ENCODE measurements around the gene EIF4G1.

EIF4G1 gene

DNA sequence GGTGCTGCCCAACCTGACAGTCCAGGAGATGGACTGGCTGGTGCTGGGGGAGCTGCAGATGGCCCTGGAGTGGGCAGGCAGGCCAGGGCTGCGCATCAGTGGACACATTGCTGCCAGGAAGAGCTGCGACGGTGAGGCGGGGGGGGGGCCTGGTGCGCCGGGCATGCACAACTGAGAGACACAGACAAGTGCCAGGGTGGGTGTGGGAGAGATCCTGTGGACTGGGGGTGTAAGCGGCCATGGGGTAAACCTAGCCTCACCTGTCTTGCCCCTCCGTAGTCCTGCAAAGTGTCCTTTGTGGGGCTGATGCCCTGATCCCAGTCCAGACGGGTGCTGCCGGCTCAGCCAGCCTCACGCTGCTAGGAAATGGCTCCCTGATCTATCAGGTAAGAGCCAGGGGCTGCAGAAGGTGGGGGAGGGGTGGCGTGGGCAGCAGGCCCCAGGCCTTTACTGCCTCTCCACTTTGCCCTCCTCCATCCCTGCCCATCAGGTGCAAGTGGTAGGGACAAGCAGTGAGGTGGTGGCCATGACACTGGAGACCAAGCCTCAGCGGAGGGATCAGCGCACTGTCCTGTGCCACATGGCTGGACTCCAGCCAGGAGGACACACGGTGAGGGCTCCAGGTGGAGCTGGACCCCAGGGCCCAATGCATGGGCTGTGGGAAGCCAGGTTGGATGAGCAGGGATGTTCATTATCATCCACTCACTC is 68.8 kb downstream of the EIF4G1 start:
- Histone ChIP-seq H3K9me3 (ENCODE audit: control extremely low read depth in 1 of 5, control insufficient read depth in 4 of 5, insufficient read depth in 2 of 5, low read depth in 1 of 5, low read length in 4 of 5) (no peaks in the 10 kb centered on the region), H3K4me1 (ENCODE audit: control extremely low read depth in 1 of 4, control insufficient read depth in 4 of 4, insufficient read depth in 4 of 4, low read length in 3 of 4) (peaks cover 2 to 18% (median 15%) of the 10 kb centered on the region in 4 experiments), H3K27ac (ENCODE audit: insufficient read depth in 1 of 2, low read depth in 1 of 2, low read length in 2 of 2, poor library complexity in 1 of 2, severe bottlenecking in 2 of 2) (no peak overlapping the region), H3K36me3 (ENCODE audit: control insufficient read depth in 4 of 4, insufficient read depth in 4 of 4, low read length in 3 of 4) (no peaks in the 10 kb centered on the region), H3K27me3 (replicated peaks in 2 of 5; ENCODE audit: control insufficient read depth in 4 of 5, insufficient read depth in 5 of 5, low read length in 4 of 5) (peaks cover 0 to 47% (median 23%) of the 10 kb centered on the region in 5 experiments), H3K4me3 (ENCODE audit: control insufficient read depth in 1 of 7, extremely low read depth in 1 of 7, insufficient read depth in 4 of 7, low read depth in 2 of 7, low read length in 6 of 7) (no peak overlapping the region)
- CTCF ChIA-PET, result interaction anchor here (1.2 to 6.7 kb wide), 3 partner anchors 9 to 12 kb away, joined by 3 to 53 read pairs (median 14); no protein-coding TSS in a partner anchor
- no peak for DNase-seq
- WGBS (ENCODE audit: insufficient coverage), result 94% methylated on average over 11 of the region's 15 CpGs
- POLR2A ChIA-PET, result no interaction called here

GRCh38 chr3:184384342-184384741 is 69.9 kb downstream of the EIF4G1 start:
- peaks cover 2 to 18% (median 15%) of the 10 kb centered on the region in 4 experiments for H3K4me1 ChIP-seq (ENCODE audit: control extremely low read depth in 1 of 4, control insufficient read depth in 4 of 4, insufficient read depth in 4 of 4, low read length in 3 of 4)
- no peak for DNase-seq
- H3K27ac ChIP-seq (ENCODE audit: insufficient read depth in 1 of 2, low read depth in 1 of 2, low read length in 2 of 2, poor library complexity in 1 of 2, severe bottlenecking in 2 of 2), result no peak overlapping the region
- H3K9me3 ChIP-seq (ENCODE audit: control extremely low read depth in 1 of 5, control insufficient read depth in 4 of 5, insufficient read depth in 2 of 5, low read depth in 1 of 5, low read length in 4 of 5), result no peaks in the 10 kb centered on the region
- ChIA-PET CTCF (interaction anchor here (1.0 to 6.7 kb wide), 4 partner anchors 10 to 157 kb away, joined by 3 to 53 read pairs (median 6); no protein-coding TSS in a partner anchor), POLR2A (interaction anchor here (0.6 kb wide), 1 partner anchor 71 kb away, joined by 3 read pairs; no protein-coding TSS in a partner anchor)
- no peaks in the 10 kb centered on the region for H3K36me3 ChIP-seq (ENCODE audit: control insufficient read depth in 4 of 4, insufficient read depth in 4 of 4, low read length in 3 of 4)
- WGBS (ENCODE audit: insufficient coverage), result 86% methylated on average over 8 of the region's 9 CpGs
- peaks cover 0 to 41% (median 21%) of the 10 kb centered on the region in 5 experiments for H3K27me3 ChIP-seq (replicated peaks in 2 of 5; ENCODE audit: control insufficient read depth in 4 of 5, insufficient read depth in 5 of 5, low read length in 4 of 5)
- H3K4me3 ChIP-seq (ENCODE audit: control insufficient read depth in 1 of 7, extremely low read depth in 1 of 7, insufficient read depth in 4 of 7, low read depth in 2 of 7, low read length in 6 of 7), result no peak overlapping the region
